Fibroblast of lung (primary cell): ENCODE measurements around the gene FBXL12.

Source experiments
- EZH2 ChIP-seq: IDR thresholded peaks from 2 replicates; pipeline ENCODE4 v1.5.1; 2012; ENCODE audit warnings: low read length, control low read depth, mild to moderate bottlenecking; ENCODE audit errors: missing control alignments
- TF ChIP-seq, protein P1 (sequence below), 2 donors: IDR thresholded peaks in 1 of 2; conservative IDR thresholded peaks in 1 of 2; 1 replicate in 1 of 2; 2 replicates in 1 of 2; pipeline ENCODE4 v1.5.1; 2011 to 2012; ENCODE audit warnings: low read length in 2 of 2, control low read depth in 1 of 2, inconsistent platforms in 1 of 2, low read depth in 1 of 2, mild to moderate bottlenecking in 1 of 2

- TF ChIP-seq, protein P1, sequence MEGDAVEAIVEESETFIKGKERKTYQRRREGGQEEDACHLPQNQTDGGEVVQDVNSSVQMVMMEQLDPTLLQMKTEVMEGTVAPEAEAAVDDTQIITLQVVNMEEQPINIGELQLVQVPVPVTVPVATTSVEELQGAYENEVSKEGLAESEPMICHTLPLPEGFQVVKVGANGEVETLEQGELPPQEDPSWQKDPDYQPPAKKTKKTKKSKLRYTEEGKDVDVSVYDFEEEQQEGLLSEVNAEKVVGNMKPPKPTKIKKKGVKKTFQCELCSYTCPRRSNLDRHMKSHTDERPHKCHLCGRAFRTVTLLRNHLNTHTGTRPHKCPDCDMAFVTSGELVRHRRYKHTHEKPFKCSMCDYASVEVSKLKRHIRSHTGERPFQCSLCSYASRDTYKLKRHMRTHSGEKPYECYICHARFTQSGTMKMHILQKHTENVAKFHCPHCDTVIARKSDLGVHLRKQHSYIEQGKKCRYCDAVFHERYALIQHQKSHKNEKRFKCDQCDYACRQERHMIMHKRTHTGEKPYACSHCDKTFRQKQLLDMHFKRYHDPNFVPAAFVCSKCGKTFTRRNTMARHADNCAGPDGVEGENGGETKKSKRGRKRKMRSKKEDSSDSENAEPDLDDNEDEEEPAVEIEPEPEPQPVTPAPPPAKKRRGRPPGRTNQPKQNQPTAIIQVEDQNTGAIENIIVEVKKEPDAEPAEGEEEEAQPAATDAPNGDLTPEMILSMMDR (conservative IDR thresholded peaks at IDR 0.05 in 1 of 2, IDR thresholded peaks at IDR 0.05 in 1 of 2; ENCODE audit: low read depth in 1 of 2, low read length in 2 of 2), result no peak
- no peak for TF ChIP-seq EZH2
These were observed 15.4 kb upstream of the FBXL12 start for GRCh38 chr19:9834307-9834725.
